Ovary (tissue), 9 donors: Measurements from ENCODE around the gene AHCTF1. TPM values are rescaled to one million over a fixed set of nuclear protein-coding genes. Genes with fewer than 3 reads are reported as not detected.

ENCODE experiments used
- DNase-seq, 5 donors: peaks; one replicate each; pipeline ENCODE4 v3.0.0-alpha.2; 2019 to 2020
- H3K27ac ChIP-seq, 2 donors: fragments of 200-600 bp; one replicate each; pipeline versions ENCODE4 v1.5.1 to v1.8.0; 2019 to 2022
- H3K27me3 ChIP-seq: fragments of 200-600 bp; one replicate; pipeline ENCODE4 v1.8.0; 2022
- H3K36me3 ChIP-seq: fragments of 200-600 bp; sonication (generic); one replicate; pipeline ENCODE4 v1.5.1; 2019
- H3K4me1 ChIP-seq: one replicate; pipeline ENCODE4 v1.8.1; 2013; ENCODE audit warnings: mild to moderate bottlenecking, moderate library complexity; ENCODE audit not compliant: insufficient read depth
- H3K4me3 ChIP-seq: fragments of 200-600 bp; sonication (generic); one replicate; pipeline ENCODE4 v1.5.1; 2017
- H3K9me3 ChIP-seq, 2 donors: fragments of 200-600 bp in 1 of 2; sonication (generic) in 1 of 2; one replicate each; pipeline versions ENCODE4 v1.5.1 to v1.8.1; 2013 to 2019; ENCODE audit warnings: mild to moderate bottlenecking in 1 of 2, moderate library complexity in 1 of 2
- CTCF ChIP-seq, 3 donors: fragments of 450-650 bp in 2 of 3; fragments of 200-600 bp in 1 of 3; IDR thresholded peaks; one replicate each; pipeline versions ENCODE4 v1.5.1 to v1.8.0; 2016 to 2022; ENCODE audit warnings: antibody characterized with exemption in 3 of 3, mild to moderate bottlenecking in 1 of 3
- EP300 ChIP-seq: sonication (generic); formaldehyde crosslinking; IDR thresholded peaks from one replicate; pipeline ENCODE4 v1.6.1; 2017; ENCODE audit warnings: antibody characterized with exemption
- POLR2A ChIP-seq: fragments of 450-650 bp; IDR thresholded peaks from one replicate; pipeline ENCODE4 v1.6.1; 2017; ENCODE audit warnings: antibody characterized with exemption, mild to moderate bottlenecking, moderate library complexity
- WGBS, 3 donors: extraction: QIAGEN DNeasy Blood & Tissue Kit in 1 of 3; methylation state at CpG; one replicate each; pipeline versions ENCODE4 v1.1.5 to v1.1.7; 2013 to 2017; 5-methylcytosine and 5-hydroxymethylcytosine counted together
- intact Hi-C, 4 donors: fragments of 100-400 bp; cut with DNase I; formaldehyde crosslinking; loops; one replicate each; pipeline versions ENCODE4 v1.11.0 to v1.15.1; 2022 to 2023
- polyA plus RNA-seq, 2 donors: library from polyadenylated mRNA; stranded (reverse); fragments of 200-250 nt in 1 of 2; fragments of 350-450 nt in 1 of 2; fragmentation: Illumina TruSeq in 1 of 2; extraction: RNeasy Lipid Tissue Mini Kit (QIAGEN cat#74804) in 1 of 2; gene quantifications; one replicate each; pipeline ENCODE4 v1.2.3, GENCODE V29; 2013 to 2014
- total RNA-seq, 7 donors: library from RNA; depleted of rRNA in 2 of 7; stranded (reverse); fragments of >200 nt in 2 of 7; fragmentation: NEBNext Ultra II Directional in 3 of 7; extraction: Animal tissue kit (Norgen Biotek cat#: 25700) in 3 of 7; gene quantifications; one replicate each; pipeline versions ENCODE4 v1.1.0 to v1.2.4, GENCODE V29; 2016 to 2023
- donor health status: DM: no; HTN: no; CAD: no; lungs with moderate emphysema.
- donor health status: DM: no; HTN: no; CAD: no.
- donor health status: Bipolar disorder and iron deficiency.
- donor health status: DM: yes; HTN: yes; CAD: no.
- donor health status: DM: no; HTN: no; CAD: no.
- donor health status: DM: yes; HTN: yes; CAD: no.

Gene AHCTF1
- total and polyA plus RNA-seq, 9 donors, result 18.8 to 60.4 (median 47.2) TPM

GRCh38 chr1:246946366-246946765 is 14.6 kb upstream of the AHCTF1 start:
- no peak for TF ChIP-seq CTCF (IDR thresholded peaks at IDR 0.05)
- TF ChIP-seq EP300, result no peak
- TF ChIP-seq POLR2A, result no peak
- no peak for DNase-seq
- WGBS, 3 donors, result 84 to 91% (median 90%) methylated on average over 6 of the region's 6 CpGs
- intact Hi-C loops, result no loop called here
- Histone ChIP-seq H3K4me1 (peaks cover 19% of the 10 kb centered on the region), H3K27ac (peak overlapping the region; percentile 26 to 55), H3K9me3 (no peaks in the 10 kb centered on the region), H3K27me3 (no peaks in the 10 kb centered on the region), H3K36me3 (no peaks in the 10 kb centered on the region), H3K4me3 (no peak overlapping the region)

- H3K27ac ChIP-seq, result no peak overlapping the region
- DNase-seq, result no peak
These were observed 3.0 kb upstream of the AHCTF1 start for GRCh38 chr1:246934765-246935164.

GRCh38 chr1:246933893-246934292 is 2.1 kb upstream of the AHCTF1 start:
- peaks cover 5% of the 10 kb centered on the region for H3K4me1 ChIP-seq
- TF ChIP-seq CTCF (IDR thresholded peaks at IDR 0.05), result no peak
- no peak for TF ChIP-seq EP300
- no peak overlapping the region for H3K4me3 ChIP-seq
- WGBS, 3 donors, result 55 to 61% (median 58%) methylated on average over 2 of the region's 2 CpGs
- no peaks in the 10 kb centered on the region for H3K9me3 ChIP-seq
- no peak overlapping the region for H3K27ac ChIP-seq
- H3K36me3 ChIP-seq, result no peaks in the 10 kb centered on the region
- no peak for DNase-seq
- H3K27me3 ChIP-seq, result no peaks in the 10 kb centered on the region
- intact Hi-C loops, result no loop called here

More at GRCh38 chr1:246934765-246935164, 3.0 kb upstream of the AHCTF1 start:
- 33 to 53% (median 37%) methylated on average over 1 of the region's 1 CpG for WGBS, 3 donors
- Histone ChIP-seq H3K9me3 (no peaks in the 10 kb centered on the region), H3K27me3 (no peaks in the 10 kb centered on the region), H3K4me3 (no peak overlapping the region), H3K36me3 (no peaks in the 10 kb centered on the region), H3K4me1 (peaks cover 2% of the 10 kb centered on the region)
- intact Hi-C loops, result no loop called here
- TF ChIP-seq CTCF (IDR thresholded peaks at IDR 0.05) (no peak), POLR2A (no peak), EP300 (no peak)

GRCh38 chr1:246932366-246932700 is 585 bp upstream of the AHCTF1 start:
- Histone ChIP-seq H3K4me1 (peaks cover 7% of the 10 kb centered on the region), H3K9me3 (no peaks in the 10 kb centered on the region), H3K4me3 (peak overlapping the region; percentile 66), H3K27me3 (no peaks in the 10 kb centered on the region), H3K27ac (peak overlapping the region in 1 of 2 donors; percentile 95), H3K36me3 (no peaks in the 10 kb centered on the region)
- DNase-seq, result no peak
- WGBS, 3 donors, result 4 to 8% (median 6%) methylated on average over 8 of the region's 8 CpGs
- TF ChIP-seq CTCF (IDR thresholded peaks at IDR 0.05), result no peak
- TF ChIP-seq EP300, result no peak
- TF ChIP-seq POLR2A, result no peak
- intact Hi-C loops, result no loop called here
